SK-MEL-5 (cell line): Measurements from ENCODE around the gene PTPA. TPM values are rescaled to one million over a fixed set of nuclear protein-coding genes. Genes with fewer than 3 reads are reported as not detected.
"Not testable (repeated sequence)": the region's sequence is repeated elsewhere in the genome, so short reads cannot be mapped to it uniquely, and the experiment has no call there.

Experiments
- DNase-seq: peaks from one replicate; pipeline ENCODE4 v3.0.0-alpha.2; 2016; ENCODE audit warnings: low read depth, low spot score
- in situ Hi-C: cut with HindIII; loops from 2 replicates; pipeline ENCODE4 v1.10.0; 2016; ENCODE audit warnings: low sequenced_read_pairs, high pct_unique_total_duplicates, low pct_unique_long_range_greater_than_20kb
- total RNA-seq: library from RNA; depleted of rRNA; stranded (reverse); fragments of >200 nt; shearing (Covaris generic); gene quantifications from 2 replicates; pipeline ENCODE4 v1.2.3, GENCODE V29; 2014

The PTPA gene
- total RNA-seq, 1 experiment from 2014 or later: 88.1 TPM

DNA sequence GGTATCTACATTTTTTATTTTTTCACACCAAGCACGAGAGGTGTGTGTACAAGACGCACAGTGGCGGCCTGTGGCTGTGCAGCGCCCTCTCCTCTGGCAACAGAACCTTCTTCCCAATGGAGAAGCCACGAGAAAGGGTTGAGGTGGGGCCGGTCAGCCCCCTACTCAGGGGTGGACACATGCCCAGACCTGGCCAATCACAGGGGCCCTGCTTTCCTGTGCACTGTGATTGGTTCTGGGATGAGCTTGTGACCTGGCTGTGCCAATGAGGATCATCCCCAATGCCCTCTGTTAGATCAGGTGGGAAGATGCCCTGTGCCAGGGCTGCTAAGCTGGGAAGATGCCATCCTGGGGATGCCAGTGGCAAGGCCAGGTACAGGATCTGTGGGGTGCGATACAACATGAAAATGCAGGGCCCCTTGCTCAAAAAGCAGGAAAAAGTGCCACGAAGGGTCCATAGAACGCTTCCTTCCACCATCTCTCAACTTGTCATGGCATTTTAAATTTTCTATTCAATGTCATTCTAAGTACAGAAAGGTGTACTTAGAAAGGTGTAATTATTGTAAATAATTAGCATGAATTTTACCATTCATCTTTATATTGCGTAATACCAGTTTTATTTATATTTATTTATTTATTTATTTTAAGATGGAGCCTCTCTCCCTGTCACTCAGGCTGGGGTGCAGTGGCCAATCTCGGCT, 51.4 kb downstream of the PTPA start:
- in situ Hi-C loops: no loop called here
- DNase-seq: no peak

DNA sequence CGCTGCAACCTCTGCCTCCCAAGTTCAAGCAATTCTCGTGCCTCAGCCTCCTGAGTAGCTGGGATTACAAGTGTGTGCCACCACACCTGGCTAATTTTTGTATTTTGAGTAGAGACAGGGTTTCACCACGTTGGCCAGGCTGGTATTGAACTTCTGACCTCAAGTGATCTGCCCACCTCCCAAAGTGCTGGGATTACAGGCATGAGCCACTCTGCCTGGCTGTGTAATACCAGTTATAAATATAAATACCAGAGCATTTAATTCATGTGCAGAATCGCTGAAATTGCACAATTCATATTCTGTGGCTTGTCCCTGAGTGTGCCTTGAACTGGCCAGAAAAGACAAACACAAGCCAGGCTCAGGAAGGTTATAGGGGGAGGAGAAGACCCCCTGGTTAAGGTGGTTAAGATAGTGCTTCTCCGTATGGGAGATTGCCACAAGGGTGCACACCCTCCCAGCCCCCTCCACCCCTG, 52.0 kb downstream of the PTPA start:
- in situ Hi-C loops, DNase-seq: not testable (repeated sequence)

DNA sequence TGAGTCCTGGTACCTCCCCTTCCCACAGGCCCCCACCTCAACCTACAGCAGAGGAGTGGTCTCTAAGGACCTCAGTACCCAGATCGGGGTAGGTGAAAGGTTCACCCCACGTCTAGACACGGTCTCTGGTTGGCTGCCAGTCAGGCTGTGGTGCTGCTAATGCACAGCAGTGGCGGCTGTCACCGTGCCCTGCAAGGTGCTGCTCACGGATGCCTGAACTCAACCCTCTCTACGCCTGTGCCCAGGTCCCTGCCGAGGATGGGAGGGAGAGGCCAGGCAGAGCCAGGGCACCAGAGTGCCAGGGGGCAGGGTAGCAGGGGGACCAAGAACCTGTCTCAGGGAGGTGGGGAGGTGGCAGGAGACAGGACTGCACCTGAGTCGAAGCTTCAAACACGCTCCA, 52.5 kb downstream of the PTPA start:
- in situ Hi-C loops: no loop called here

DNA sequence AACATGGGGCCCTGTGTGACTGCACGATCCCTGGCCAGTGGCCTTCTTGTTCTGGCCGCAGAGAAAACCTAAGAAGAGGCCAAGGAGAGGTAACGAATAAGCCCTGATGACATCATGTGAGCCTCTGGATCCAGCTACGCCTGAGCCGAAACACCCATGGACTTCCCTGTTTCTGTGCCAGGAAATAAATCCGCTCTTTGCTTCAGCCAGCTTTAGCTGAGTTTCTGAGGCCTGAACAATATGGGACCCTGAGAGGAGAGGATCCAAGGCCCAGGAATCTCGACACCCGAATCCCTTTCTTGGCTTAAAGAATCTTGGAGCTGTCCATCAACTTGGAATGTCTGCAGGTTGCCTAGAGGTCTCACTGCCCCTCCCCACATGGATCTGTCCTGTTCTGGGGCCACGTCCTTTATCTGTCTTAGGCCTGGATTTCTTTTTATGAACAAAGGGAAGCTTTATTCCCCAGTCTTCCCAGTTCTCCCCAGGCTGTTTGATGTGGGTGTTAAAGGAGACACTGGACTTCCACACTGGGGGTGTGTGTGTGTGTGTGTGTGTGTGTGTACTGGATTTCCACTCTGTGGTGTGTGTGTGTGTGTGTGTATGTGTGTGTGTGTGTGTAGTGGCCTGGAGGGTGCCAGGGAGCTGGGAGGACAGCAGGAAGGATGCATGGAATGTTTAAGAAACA, 53.2 kb downstream of the PTPA start:
- in situ Hi-C loops: no loop called here
- peak; percentile 67 for DNase-seq

More for the DNA sequence above, 52.5 kb downstream of the PTPA start:
- no peak for DNase-seq

DNA sequence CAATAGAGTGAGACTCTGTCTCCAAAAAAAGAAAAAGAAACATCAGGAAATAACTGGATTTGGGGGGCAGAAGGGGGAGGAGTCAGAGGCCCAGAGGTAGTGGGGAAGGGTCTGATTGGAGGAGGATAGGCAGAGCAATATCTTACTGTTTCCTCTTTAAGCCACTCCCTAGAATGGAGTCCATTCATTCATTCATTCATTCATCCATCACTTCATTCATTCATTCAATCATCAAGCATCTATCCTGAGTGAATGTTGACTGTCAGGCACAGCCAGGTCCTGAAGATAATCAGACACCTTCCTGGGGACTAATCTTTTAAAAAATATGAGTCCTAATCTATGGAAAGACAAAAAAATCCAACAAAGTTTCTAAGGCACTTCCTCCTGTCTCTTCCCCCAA, 54.0 kb downstream of the PTPA start:
- in situ Hi-C loops: no loop called here

DNA sequence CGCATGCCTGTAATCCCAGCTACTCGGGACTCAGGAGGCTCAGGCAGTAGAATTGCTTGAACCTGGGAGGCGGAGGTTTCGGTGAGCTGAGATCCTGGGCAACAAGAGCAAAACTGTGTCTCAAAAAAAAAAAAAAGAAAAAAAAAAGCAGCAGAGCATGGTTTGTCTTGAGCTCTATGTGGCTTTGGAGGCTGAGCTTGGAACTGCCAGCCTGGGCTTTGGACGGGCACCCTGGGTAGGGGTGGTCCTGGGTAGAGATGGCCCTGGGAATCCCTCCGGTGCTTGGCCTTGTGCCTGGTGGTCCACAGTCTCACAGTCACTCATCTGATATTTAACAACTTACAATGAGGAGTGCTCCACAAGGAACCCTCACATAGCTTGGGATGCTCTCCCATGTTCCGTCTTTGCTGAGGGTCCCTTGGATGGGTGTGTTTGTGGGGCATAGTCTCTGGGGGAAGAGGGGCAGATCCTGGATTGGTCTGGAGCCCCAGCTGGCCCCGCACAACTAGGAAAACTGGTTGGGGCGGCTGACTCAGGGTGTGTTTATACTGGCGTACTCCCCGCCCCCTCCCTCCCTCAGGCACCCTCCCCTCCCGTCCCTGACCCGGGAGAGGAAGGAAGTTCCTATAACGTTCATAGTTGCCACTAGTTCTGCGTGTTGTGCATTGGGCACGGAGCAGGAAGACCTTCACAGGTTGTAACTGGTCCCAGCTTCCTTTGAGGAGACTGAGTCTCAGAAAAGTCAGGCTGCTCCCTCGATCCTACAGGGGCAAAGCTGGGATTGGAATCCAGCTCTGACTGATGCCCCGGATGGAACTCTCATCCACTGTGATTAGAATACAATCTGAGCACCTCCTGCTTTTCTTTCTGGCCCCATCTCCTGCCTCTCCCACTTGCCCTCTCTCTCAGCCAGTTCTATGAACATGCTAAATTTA, 55.7 kb downstream of the PTPA start:
- in situ Hi-C loops: no loop called here
- DNase-seq: no peak

More for the DNA sequence above, 54.0 kb downstream of the PTPA start:
- DNase-seq: no peak

DNA sequence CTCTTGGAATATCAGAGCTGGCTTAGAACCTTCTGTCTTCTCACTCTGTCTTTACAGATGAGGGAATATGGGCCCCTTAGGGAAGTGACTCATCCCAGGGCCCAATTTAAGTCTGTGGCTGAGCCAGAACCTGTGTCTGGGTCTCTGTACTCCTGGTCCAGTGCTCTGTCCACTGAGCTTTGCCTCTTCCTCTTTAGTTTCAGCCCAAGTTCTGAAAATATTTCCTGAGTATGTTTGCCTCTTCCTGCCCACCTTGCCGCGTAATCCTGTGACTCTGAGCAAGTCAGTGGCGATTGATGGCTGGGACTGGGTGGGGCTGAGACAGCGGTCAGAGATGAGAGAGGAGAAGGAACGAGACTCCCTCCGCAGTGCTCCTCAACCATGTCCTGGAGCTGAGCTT, 59.0 kb downstream of the PTPA start:
- in situ Hi-C loops: no loop called here
- no peak for DNase-seq

DNA sequence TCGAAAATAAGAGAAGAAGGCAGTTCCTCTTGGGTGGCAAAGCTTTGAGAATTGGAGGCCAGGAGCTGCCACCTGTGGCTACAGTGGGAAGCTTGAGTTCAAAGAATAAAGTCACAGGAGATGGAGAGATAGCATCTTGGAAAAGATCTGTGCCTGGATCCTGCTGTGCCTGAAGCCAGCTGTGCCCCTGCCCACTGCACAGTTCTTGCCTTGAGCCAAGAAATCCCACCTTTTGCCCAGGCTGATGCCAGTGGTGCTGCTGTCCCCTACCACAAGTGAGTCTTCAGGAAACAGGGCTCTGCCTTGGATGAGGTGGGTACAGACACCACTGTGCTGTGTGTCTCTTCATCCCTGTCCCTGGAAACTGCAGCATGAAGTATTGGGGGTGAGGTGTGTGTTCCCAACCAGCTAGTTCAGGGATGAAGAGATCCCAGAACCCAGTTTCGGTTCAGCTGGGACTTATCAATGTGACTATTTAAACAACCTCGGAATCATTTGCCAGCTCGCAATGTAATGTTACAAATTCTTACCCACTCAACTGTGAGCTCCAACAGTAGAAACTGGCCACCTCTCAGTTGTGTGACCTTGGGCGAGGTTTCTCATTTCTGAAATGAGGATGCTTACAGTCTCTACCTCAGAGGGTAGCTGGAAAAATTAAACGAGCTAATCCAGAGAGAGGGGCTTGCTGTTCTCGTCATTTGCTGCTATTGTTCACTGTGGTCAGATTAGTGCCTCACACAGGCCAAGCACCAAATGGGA, 61.0 kb downstream of the PTPA start:
- in situ Hi-C loops: no loop called here
- no peak for DNase-seq

DNA sequence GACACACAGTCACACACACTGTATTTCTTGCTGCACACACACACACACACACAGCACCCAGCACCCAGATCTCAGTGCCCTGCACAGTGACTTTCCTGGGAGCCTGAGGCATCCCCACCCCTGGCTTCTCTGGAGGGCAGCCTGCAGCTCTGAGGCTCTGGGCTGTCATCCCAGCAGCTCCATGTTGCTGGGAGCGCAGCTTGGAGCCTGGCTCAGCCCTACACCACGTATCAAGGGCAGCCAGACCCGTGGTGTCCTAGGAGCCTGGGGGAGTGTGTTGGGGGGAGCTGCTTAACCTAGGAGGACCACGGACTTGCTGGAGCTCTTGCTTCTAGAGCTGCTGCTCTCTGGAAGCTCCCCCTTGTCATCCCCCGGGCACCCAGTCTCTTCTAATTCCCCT, 61.6 kb downstream of the PTPA start:
- no peak for DNase-seq
- in situ Hi-C loops: no loop called here

DNA sequence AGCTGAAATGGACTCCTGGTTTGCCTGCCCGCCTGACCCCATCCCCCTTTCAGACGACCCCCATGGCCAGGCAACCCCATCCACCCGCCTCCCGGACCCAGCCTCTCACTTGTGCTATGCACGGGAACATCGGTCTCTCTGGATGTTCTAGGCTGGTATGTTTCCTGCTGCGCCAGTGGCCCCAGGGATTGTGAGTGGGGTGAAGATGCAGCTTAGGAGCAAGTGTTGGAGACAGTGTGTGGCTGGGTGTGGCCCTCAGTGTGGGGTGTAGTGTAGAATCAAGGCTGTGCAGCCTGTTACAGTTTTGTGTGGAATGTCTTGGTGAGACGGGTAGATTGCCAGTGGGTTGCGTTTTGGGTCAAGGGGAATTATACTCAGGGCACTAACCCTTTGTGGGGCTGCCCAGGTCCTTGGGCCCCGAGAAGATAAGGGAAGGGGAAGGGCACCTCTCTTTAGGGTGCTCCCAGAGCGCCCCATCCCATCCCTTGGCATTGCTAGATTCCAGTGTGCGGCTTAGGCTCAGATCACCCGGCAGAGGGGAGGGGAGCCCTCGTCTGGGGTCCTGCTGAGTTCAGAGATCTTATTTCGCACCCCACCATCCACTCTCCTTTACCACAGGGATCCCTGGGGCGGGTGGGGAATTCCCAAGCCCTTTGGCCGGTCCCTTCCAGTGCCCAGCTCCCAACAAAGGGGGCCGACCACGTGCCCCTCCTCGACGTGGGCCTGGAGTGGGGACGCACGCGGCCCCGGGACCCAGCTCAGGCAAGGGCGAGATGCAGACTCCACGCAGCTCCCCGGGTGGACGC, 62.3 kb downstream of the PTPA start:
- in situ Hi-C loops: no loop called here
- DNase-seq: no peak

DNA sequence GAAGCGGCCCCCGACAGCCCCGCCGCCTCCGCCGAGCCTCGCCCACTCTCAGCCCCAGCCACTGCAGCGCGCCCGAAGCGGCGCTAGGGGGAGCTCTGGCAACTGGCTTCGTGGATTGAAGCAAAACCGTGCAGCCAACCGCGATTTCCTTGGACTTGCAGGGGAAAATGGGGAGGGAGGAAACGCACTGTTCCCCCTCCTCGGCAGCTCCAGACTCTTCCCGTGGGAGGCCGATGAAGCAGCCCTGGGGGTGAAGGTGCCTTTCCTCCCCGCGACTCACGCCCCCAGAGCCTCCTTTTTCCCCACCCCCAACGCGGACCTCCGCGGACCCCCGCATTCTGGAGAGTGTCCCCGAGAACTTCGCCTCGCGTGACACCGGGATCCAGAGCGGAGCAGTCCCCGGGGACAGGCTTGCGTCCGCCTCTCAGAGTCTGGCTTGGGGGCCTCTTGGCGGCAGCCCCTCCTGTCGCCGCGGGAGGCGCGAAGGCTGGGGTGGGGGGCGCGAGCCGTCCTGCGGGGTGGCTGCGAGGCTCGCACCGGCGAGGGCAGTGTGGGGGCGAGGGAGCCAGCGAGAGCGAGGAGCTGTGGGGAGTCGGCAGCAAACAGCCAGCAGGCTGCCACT, 63.0 kb downstream of the PTPA start:
- in situ Hi-C loops: no loop called here
- peak; percentile 88 for DNase-seq

DNA sequence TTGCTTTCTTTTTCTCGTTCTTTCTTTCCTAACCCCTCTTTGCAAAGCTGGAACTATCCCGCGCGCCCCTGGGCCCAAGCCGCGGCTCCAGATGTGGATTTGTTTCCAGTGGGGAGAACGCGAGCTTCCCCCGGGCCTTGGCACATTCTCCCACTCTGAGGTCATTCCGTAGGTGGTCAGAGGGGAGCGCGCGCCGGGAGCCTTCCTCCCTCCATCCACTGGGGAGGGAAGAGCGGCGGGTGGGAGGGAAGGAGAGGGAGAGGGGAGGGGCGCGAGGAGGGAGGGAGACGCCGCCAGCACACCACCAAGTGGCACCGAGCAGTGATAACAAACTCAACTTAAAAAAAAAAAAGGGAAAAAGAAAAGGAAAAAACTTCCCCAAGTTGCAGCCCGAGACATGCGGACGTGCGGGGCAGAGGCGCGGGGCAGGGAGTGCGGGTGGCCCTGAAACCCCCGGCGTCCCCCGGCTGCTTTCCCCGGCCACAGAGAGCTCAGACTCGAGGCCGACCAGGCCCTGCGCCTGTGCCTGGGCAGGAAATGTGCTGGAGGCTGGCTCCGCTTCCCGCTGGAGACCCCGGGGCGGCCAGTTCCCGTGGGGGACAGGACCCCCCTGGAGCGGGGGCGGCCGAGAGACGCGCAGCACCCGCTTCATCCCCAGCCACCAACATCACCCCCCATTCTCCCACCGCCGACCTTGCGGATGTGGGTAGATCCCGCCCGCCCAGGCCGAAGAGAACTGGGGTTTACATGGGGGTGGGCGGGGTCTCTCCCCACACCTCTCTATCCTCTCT, 63.7 kb downstream of the PTPA start:
- in situ Hi-C loops: no loop called here
- DNase-seq: peak; percentile 79

DNA sequence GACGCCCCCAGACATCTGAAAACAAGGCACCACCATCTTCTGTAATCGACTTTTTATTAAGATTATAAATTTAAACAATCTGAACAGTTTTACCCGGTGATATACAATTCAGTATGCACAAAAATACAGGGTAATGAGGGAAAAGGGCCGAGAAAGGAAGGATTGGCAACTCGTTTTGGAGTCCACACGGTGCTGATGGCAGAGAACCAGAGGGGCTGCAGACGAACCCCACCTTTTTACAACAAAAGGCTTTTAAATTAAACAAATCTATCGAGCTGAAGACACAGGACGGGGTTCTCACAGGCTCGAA, 64.3 kb downstream of the PTPA start:
- no peak for DNase-seq
- in situ Hi-C loops: no loop called here

DNA sequence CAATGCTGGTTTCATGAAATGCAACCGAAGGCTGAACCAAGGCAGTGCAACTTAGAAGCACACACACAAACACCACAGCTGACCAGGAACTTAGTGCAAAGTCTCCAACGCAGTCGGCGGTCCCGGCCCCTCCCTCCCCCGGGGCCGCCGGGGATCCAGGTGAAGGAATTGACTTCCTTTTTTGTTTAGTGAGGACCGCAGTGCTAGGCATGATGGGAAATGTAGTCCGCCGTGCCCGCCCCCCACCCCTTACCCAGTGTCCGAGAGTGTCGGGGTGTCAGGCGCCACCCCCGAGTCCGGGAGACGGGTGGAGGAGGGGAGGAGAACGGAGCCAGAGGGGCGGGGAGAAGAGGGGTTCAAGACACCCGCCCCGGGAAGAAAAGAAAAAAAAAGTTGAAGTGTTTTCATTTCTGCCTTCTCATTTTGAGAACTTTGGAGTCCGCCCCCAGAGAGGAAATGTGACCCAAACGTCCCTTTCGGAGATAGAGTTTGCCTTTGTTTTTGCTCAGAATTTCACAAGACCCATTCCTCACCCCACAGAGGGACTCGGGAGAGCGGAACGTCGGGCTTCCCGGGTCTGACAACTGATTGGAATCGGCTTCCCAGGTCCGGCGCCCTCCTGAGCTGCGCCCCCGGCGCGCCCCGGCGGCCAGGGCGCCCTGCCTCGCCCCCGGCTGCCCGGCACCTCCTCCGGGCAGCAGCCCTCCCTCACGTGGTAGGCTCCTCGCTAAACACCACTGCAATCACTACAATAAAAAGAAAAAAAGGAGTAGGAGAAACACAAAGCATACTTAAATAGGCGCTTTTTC, 64.8 kb downstream of the PTPA start:
- peak; percentile 85 for DNase-seq
- in situ Hi-C loops: no loop called here
